ENCODE data around the gene RGSL1. TPM values are rescaled to one million over a fixed set of nuclear protein-coding genes. Genes with fewer than 3 reads are reported as not detected.

RGSL1 gene
- total and polyA plus RNA-seq, 9 donors = not detected

GRCh38 chr1:182495002-182495401, 45.1 kb downstream of the RGSL1 start:
- Histone ChIP-seq H3K4me3 (no peak overlapping the region), H3K27me3 (no peaks in the 10 kb centered on the region), H3K4me1 (ENCODE audit: insufficient read depth) (no peaks in the 10 kb centered on the region), H3K9me3 (no peaks in the 10 kb centered on the region), H3K27ac (no peak overlapping the region), H3K36me3 (no peaks in the 10 kb centered on the region)
- intact Hi-C loops (cut with DNase I) = no loop called here
- no peak for TF ChIP-seq POLR2A (IDR thresholded peaks at IDR 0.05)
- no peak for TF ChIP-seq CTCF (IDR thresholded peaks at IDR 0.05)
- TF ChIP-seq EP300 (IDR thresholded peaks at IDR 0.05) = no peak
- no peak for DNase-seq

- Histone ChIP-seq H3K27me3 (no peaks in the 10 kb centered on the region), H3K4me3 (no peak overlapping the region), H3K36me3 (no peaks in the 10 kb centered on the region), H3K4me1 (ENCODE audit: insufficient read depth) (no peaks in the 10 kb centered on the region), H3K9me3 (no peaks in the 10 kb centered on the region), H3K27ac (no peak overlapping the region)
- DNase-seq = no peak
- TF ChIP-seq EP300 (IDR thresholded peaks at IDR 0.05) (no peak), CTCF (IDR thresholded peaks at IDR 0.05) (no peak), POLR2A (IDR thresholded peaks at IDR 0.05) (no peak)
- intact Hi-C loops (cut with DNase I) = no loop called here
Observed at GRCh38 chr1:182495693-182496092, 45.7 kb downstream of the RGSL1 start.

DNA sequence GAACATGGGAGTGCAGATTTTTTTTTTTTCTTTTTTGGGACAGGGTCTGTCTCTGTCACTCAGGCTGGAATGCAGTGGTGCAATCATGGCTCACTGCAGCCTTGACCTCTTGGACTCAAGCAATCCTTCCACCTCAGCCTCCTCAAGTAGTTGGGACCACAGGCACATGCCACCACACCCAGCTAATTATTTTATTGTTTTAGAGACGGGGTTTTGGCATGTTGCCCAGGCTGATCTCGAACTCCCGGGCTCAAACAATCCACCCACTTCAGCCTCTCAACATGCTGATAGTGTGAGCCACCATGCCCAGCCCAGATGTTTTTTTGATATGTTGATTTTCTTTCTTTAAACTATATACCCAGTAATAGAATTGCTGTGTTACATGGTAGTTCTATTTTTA, 57.7 kb downstream of the RGSL1 start:
- H3K36me3 ChIP-seq = no peaks in the 10 kb centered on the region
- intact Hi-C loops (cut with DNase I) = no loop called here
- H3K9me3 ChIP-seq = no peaks in the 10 kb centered on the region
- no peaks in the 10 kb centered on the region for H3K4me1 ChIP-seq (ENCODE audit: insufficient read depth)
- no peak for TF ChIP-seq POLR2A (IDR thresholded peaks at IDR 0.05)
- no peak for TF ChIP-seq CTCF (IDR thresholded peaks at IDR 0.05)
- TF ChIP-seq EP300 (IDR thresholded peaks at IDR 0.05) = no peak
- no peak overlapping the region for H3K27ac ChIP-seq
- WGBS, 3 donors = 31 to 55% (median 41%) methylated on average over 3 of the region's 3 CpGs
- H3K27me3 ChIP-seq = no peaks in the 10 kb centered on the region
- no peak for DNase-seq
- H3K4me3 ChIP-seq = no peak overlapping the region

DNA sequence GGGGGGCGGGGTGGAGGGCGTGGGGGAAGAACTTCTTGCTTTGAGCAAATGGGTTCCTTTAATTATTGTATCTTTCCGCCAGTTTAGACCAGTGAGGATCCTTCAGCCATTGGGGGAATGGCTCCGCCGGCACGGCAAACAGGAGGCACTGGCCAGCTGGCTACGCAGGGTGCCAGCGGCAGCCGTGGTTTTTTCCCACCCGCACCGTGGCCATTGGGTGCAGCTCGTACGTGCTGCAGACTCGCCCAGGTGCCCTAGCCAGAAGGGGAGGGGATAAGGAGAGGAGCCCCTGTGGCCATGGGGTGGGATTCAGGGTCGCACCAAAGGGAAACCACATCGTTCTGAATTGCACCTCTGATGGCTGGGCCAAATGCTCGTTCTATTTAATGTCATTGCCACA, 65.6 kb downstream of the RGSL1 start:
- no peaks in the 10 kb centered on the region for H3K36me3 ChIP-seq
- H3K27me3 ChIP-seq = no peaks in the 10 kb centered on the region
- H3K4me3 ChIP-seq = no peak overlapping the region
- intact Hi-C loops (cut with DNase I) = no loop called here
- no peak overlapping the region for H3K27ac ChIP-seq
- no peaks in the 10 kb centered on the region for H3K9me3 ChIP-seq
- no peaks in the 10 kb centered on the region for H3K4me1 ChIP-seq (ENCODE audit: insufficient read depth)
- WGBS, 3 donors = 81 to 83% (median 83%) methylated on average over 16 to 17 of the region's 17 CpGs
- TF ChIP-seq POLR2A (IDR thresholded peaks at IDR 0.05) (no peak), CTCF (IDR thresholded peaks at IDR 0.05) (no peak), EP300 (IDR thresholded peaks at IDR 0.05) (no peak)
- no peak for DNase-seq

DNA sequence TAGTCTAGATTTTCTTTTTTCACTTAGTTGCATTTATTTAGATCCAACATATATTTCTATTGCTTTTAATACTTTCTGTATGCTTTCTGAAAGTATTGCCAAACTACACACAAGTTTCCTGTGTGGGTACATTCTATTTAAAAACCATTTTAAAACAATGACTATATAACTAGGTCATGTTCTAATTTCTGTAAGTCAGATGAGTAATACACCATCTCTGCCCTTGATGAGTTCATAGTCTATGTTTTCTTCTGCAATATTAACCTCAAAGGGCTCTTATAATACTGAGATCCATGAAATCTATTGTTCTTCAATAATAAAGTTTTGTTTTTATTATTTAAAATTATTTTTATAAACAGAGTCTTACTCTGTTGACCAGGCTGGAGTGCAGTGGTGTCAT, 70.8 kb downstream of the RGSL1 start:
- H3K4me1 ChIP-seq (ENCODE audit: insufficient read depth) = no peaks in the 10 kb centered on the region
- no peak overlapping the region for H3K27ac ChIP-seq
- intact Hi-C loops (cut with DNase I) = no loop called here
- no peak overlapping the region for H3K4me3 ChIP-seq
- TF ChIP-seq EP300 (IDR thresholded peaks at IDR 0.05) = no peak
- TF ChIP-seq POLR2A (IDR thresholded peaks at IDR 0.05) = no peak
- no peak for TF ChIP-seq CTCF (IDR thresholded peaks at IDR 0.05)
- DNase-seq = no peak
- H3K36me3 ChIP-seq = no peaks in the 10 kb centered on the region
- H3K27me3 ChIP-seq = no peaks in the 10 kb centered on the region
- H3K9me3 ChIP-seq = no peaks in the 10 kb centered on the region
